ENCODE results near the gene WIPF2. TPM values are rescaled to one million over a fixed set of nuclear protein-coding genes. Genes with fewer than 3 reads are reported as not detected.

WIPF2 gene
- total RNA-seq, 1 experiment from 2014 or later: 23.0 TPM

DNA sequence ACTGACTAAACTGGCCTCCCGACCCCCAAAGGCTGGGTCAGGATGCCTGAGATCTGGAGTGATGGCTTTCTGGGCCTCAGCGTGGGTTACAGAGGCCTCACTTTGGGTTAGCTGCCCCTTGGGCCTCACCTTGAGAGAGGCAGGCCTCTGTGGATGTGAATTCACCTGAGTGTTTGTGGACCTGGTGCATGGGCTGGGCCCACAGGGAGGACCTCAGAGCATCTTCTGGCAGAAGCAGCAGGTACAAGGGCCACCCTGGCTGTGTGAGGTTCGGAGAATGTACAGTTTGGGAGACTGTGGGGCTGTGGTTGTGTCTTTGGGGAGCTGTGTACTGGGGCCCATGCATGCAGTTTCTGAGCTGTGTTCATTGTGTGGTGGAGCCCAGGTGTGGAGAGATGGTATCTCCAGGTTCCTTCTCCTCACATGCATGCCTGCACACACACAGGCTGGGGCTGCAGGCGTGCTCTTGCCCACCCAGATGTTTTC, 108.2 kb downstream of the WIPF2 start:
- no peak for TF ChIP-seq FOXP1 (CRISPR knock-in tag; IDR thresholded peaks at IDR 0.05; ENCODE audit: borderline replicate concordance)
- no peaks in the 10 kb centered on the region for H3K27me3 Mint-ChIP-seq (ENCODE audit: low read depth)
- ChIA-PET CTCF (interaction anchor here (2.4 to 3.2 kb wide), 2 partner anchors 10 to 27 kb away, joined by 14 to 22 read pairs; no protein-coding TSS in a partner anchor), POLR2A (interaction anchor here (0.6 kb wide), 1 partner anchor 17 kb away, joined by 3 read pairs; no protein-coding TSS in a partner anchor)
- H3K9me3 Mint-ChIP-seq: no peaks in the 10 kb centered on the region
- DNase-seq (ENCODE audit: low spot score) (no peak), ATAC-seq (no peak)
- H3K4me3 Mint-ChIP-seq: no peak overlapping the region
- peaks cover 5% of the 10 kb centered on the region for H3K36me3 Mint-ChIP-seq
- H3K27ac Mint-ChIP-seq: no peak overlapping the region
- H3K4me1 Mint-ChIP-seq: peaks cover 24% of the 10 kb centered on the region

DNA sequence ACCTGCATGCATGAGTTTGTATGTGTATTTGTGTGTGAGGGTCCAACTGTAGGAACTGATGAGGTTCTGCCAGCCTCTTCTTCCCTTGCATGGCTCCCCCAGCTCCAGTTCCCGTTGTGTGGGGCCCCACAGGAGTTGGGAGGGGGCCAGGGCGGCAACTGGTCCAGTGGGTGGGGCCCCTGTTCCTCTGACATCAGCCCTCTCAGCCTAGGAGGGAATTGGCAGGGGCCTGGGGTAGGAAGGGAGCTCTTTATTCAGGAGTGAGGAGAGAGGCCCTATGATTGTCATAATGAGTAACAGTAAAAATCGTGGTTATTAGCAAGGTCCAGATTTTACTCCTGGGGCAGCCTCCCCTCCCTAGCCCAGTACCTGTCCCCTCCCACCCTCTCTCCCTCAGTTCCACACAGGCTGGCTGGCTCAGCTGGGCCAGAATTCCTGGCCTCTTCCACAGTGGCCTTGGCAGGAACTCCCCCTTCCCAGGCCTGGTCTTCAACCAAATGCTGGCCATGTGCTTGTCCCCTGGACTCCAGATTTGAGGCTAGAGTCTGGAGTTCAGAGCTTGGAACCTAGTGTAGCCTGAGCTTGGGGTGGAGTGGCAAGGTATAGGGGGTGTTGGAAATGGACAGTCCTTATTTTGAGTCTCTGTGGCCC, 108.8 kb downstream of the WIPF2 start:
- Mint-ChIP-seq H3K4me3 (no peak overlapping the region), H3K27me3 (ENCODE audit: low read depth) (no peaks in the 10 kb centered on the region), H3K36me3 (peaks cover 8% of the 10 kb centered on the region), H3K9me3 (no peaks in the 10 kb centered on the region), H3K4me1 (peaks cover 19% of the 10 kb centered on the region), H3K27ac (no peak overlapping the region)
- CTCF ChIA-PET: interaction anchor here (3.2 kb wide), 1 partner anchor 27 kb away, joined by 22 read pairs; no protein-coding TSS in a partner anchor
- ATAC-seq: no peak
- POLR2A ChIA-PET: no interaction called here
- TF ChIP-seq, protein P1, sequence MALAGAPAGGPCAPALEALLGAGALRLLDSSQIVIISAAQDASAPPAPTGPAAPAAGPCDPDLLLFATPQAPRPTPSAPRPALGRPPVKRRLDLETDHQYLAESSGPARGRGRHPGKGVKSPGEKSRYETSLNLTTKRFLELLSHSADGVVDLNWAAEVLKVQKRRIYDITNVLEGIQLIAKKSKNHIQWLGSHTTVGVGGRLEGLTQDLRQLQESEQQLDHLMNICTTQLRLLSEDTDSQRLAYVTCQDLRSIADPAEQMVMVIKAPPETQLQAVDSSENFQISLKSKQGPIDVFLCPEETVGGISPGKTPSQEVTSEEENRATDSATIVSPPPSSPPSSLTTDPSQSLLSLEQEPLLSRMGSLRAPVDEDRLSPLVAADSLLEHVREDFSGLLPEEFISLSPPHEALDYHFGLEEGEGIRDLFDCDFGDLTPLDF (CRISPR knock-in tag; IDR thresholded peaks at IDR 0.05): no peak
- no peak for TF ChIP-seq ZNF219 (CRISPR knock-in tag; IDR thresholded peaks at IDR 0.05; ENCODE audit: borderline replicate concordance)
- TF ChIP-seq ZNF121 (CRISPR knock-in tag; IDR thresholded peaks at IDR 0.05): no peak
- TF ChIP-seq MYBL2 (CRISPR knock-in tag; IDR thresholded peaks at IDR 0.05): no peak
- TF ChIP-seq, protein P2, sequence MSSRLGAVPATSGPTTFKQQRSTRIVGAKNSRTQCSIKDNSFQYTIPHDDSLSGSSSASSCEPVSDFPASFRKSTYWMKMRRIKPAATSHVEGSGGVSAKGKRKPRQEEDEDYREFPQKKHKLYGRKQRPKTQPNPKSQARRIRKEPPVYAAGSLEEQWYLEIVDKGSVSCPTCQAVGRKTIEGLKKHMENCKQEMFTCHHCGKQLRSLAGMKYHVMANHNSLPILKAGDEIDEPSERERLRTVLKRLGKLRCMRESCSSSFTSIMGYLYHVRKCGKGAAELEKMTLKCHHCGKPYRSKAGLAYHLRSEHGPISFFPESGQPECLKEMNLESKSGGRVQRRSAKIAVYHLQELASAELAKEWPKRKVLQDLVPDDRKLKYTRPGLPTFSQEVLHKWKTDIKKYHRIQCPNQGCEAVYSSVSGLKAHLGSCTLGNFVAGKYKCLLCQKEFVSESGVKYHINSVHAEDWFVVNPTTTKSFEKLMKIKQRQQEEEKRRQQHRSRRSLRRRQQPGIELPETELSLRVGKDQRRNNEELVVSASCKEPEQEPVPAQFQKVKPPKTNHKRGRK (CRISPR knock-in tag; IDR thresholded peaks at IDR 0.05; ENCODE audit: borderline replicate concordance): no peak
- no peak for TF ChIP-seq FOXP1 (CRISPR knock-in tag; IDR thresholded peaks at IDR 0.05; ENCODE audit: borderline replicate concordance)
- no peak for DNase-seq (ENCODE audit: low spot score)

DNA sequence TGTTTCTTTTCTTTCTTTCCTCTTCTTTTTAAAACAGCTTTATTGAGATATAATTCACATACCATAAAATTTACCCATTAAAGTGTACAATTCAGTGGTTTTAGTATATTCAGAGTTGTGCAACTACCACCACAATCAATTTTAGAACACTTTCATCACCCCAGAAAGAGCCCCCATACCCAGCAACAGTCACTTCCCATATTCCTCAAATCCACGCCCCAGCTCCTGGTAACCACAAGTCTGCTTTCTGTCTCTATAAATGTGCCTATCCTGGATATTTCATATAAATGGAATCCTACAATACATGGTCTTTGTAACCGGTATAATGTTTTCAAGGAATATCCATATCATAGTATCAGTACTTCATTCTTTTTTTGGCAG, 109.3 kb downstream of the WIPF2 start:
- peaks cover 14% of the 10 kb centered on the region for H3K4me1 Mint-ChIP-seq
- TF ChIP-seq, protein P3, sequence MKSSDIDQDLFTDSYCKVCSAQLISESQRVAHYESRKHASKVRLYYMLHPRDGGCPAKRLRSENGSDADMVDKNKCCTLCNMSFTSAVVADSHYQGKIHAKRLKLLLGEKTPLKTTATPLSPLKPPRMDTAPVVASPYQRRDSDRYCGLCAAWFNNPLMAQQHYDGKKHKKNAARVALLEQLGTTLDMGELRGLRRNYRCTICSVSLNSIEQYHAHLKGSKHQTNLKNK (CRISPR knock-in tag; IDR thresholded peaks at IDR 0.05): no peak
- TF ChIP-seq, protein P4, sequence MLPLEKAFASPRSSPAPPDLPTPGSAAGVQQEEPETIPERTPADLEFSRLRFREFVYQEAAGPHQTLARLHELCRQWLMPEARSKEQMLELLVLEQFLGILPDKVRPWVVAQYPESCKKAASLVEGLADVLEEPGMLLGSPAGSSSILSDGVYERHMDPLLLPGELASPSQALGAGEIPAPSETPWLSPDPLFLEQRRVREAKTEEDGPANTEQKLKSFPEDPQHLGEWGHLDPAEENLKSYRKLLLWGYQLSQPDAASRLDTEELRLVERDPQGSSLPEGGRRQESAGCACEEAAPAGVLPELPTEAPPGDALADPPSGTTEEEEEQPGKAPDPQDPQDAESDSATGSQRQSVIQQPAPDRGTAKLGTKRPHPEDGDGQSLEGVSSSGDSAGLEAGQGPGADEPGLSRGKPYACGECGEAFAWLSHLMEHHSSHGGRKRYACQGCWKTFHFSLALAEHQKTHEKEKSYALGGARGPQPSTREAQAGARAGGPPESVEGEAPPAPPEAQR (CRISPR knock-in tag; IDR thresholded peaks at IDR 0.05): no peak
- TF ChIP-seq, protein P5, sequence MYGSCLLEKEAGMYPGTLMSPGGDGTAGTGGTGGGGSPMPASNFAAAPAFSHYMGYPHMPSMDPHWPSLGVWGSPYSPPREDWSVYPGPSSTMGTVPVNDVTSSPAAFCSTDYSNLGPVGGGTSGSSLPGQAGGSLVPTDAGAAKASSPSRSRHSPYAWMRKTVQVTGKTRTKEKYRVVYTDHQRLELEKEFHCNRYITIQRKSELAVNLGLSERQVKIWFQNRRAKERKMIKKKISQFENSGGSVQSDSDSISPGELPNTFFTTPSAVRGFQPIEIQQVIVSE (CRISPR knock-in tag; IDR thresholded peaks at IDR 0.05; ENCODE audit: borderline replicate concordance): no peak
- TF ChIP-seq KAT7 (CRISPR knock-in tag; IDR thresholded peaks at IDR 0.05; ENCODE audit: borderline replicate concordance) (no peak), TEAD1 (CRISPR knock-in tag; IDR thresholded peaks at IDR 0.05) (no peak), FOXK1 (CRISPR knock-in tag; IDR thresholded peaks at IDR 0.05) (no peak), RELA (CRISPR knock-in tag; IDR thresholded peaks at IDR 0.05; ENCODE audit: borderline replicate concordance) (no peak), CBFB (CRISPR knock-in tag; IDR thresholded peaks at IDR 0.05; ENCODE audit: low read depth) (no peak), NR2C2 (CRISPR knock-in tag; IDR thresholded peaks at IDR 0.05) (no peak), JAZF1 (CRISPR knock-in tag; IDR thresholded peaks at IDR 0.05) (no peak)
- TF ChIP-seq, protein P6, sequence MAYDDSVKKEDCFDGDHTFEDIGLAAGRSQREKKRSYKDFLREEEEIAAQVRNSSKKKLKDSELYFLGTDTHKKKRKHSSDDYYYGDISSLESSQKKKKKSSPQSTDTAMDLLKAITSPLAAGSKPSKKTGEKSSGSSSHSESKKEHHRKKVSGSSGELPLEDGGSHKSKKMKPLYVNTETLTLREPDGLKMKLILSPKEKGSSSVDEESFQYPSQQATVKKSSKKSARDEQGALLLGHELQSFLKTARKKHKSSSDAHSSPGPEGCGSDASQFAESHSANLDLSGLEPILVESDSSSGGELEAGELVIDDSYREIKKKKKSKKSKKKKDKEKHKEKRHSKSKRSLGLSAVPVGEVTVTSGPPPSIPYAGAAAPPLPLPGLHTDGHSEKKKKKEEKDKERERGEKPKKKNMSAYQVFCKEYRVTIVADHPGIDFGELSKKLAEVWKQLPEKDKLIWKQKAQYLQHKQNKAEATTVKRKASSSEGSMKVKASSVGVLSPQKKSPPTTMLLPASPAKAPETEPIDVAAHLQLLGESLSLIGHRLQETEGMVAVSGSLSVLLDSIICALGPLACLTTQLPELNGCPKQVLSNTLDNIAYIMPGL (CRISPR knock-in tag; IDR thresholded peaks at IDR 0.05): no peak
- TF ChIP-seq, protein P7, sequence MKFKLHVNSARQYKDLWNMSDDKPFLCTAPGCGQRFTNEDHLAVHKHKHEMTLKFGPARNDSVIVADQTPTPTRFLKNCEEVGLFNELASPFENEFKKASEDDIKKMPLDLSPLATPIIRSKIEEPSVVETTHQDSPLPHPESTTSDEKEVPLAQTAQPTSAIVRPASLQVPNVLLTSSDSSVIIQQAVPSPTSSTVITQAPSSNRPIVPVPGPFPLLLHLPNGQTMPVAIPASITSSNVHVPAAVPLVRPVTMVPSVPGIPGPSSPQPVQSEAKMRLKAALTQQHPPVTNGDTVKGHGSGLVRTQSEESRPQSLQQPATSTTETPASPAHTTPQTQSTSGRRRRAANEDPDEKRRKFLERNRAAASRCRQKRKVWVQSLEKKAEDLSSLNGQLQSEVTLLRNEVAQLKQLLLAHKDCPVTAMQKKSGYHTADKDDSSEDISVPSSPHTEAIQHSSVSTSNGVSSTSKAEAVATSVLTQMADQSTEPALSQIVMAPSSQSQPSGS (CRISPR knock-in tag; IDR thresholded peaks at IDR 0.05; ENCODE audit: borderline replicate concordance, low read depth): no peak
- TF ChIP-seq, protein P8, sequence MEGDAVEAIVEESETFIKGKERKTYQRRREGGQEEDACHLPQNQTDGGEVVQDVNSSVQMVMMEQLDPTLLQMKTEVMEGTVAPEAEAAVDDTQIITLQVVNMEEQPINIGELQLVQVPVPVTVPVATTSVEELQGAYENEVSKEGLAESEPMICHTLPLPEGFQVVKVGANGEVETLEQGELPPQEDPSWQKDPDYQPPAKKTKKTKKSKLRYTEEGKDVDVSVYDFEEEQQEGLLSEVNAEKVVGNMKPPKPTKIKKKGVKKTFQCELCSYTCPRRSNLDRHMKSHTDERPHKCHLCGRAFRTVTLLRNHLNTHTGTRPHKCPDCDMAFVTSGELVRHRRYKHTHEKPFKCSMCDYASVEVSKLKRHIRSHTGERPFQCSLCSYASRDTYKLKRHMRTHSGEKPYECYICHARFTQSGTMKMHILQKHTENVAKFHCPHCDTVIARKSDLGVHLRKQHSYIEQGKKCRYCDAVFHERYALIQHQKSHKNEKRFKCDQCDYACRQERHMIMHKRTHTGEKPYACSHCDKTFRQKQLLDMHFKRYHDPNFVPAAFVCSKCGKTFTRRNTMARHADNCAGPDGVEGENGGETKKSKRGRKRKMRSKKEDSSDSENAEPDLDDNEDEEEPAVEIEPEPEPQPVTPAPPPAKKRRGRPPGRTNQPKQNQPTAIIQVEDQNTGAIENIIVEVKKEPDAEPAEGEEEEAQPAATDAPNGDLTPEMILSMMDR (IDR thresholded peaks at IDR 0.05): no peak
- ATAC-seq: no peak
- ChIA-PET POLR2A (interaction anchor here (0.7 kb wide), 1 partner anchor 109 kb away, joined by 3 read pairs; no protein-coding TSS in a partner anchor), CTCF (interaction anchor here (3.2 kb wide), 1 partner anchor 26 kb away, joined by 22 read pairs; no protein-coding TSS in a partner anchor)
- H3K27me3 Mint-ChIP-seq (ENCODE audit: low read depth): no peaks in the 10 kb centered on the region; the same call in 1 of the 2 replicates
- no peak overlapping the region for H3K27ac Mint-ChIP-seq
- no peak for DNase-seq (ENCODE audit: low spot score)
- no peaks in the 10 kb centered on the region for H3K9me3 Mint-ChIP-seq
- H3K4me3 Mint-ChIP-seq: no peak overlapping the region
- H3K36me3 Mint-ChIP-seq: peaks cover 8% of the 10 kb centered on the region

Measured in WTC11 (cell line).